Measurements from ENCODE around the gene SIK3. TPM values are rescaled to one million over a fixed set of nuclear protein-coding genes. Genes with fewer than 3 reads are reported as not detected.

SIK3 gene
- total RNA-seq, 1 experiment from 2014 or later, result 31.4 TPM

GRCh38 chr11:117100556-117100955, 2.3 kb upstream of the SIK3 start:
- H3K9me3 ChIP-seq (ENCODE audit: control insufficient read depth, low read depth, low read length), result no peaks in the 10 kb centered on the region
- no peak overlapping the region for H3K9ac ChIP-seq (ENCODE audit: extremely low read depth, insufficient read length, low read length)
- H3K27me3 ChIP-seq (ENCODE audit: insufficient read depth, low read length), result no peaks in the 10 kb centered on the region
- Mint-ChIP-seq H3K27ac (no peak overlapping the region), H3K4me3 (no peak overlapping the region), H3K27me3 (ENCODE audit: low read depth) (peaks cover 1% of the 10 kb centered on the region; the same call in 1 of the 2 replicates), H3K36me3 (ENCODE audit: insufficient read depth in 1 of 3, low read depth in 3 of 3) (no peaks in the 10 kb centered on the region), H3K4me1 (peaks cover 23 to 27% of the 10 kb centered on the region in 2 experiments), H3K9me3 (0 out of 5 replicates have a peak, but pooled peaks cover 0 to 2% of the 10 kb centered on the region in 2 experiments)
- no peak overlapping the region for H2AK5ac ChIP-seq (ENCODE audit: insufficient read length, low read length)
- H3K18ac ChIP-seq (ENCODE audit: insufficient read length, low read depth, low read length), result no peak overlapping the region
- H2AFZ ChIP-seq (ENCODE audit: low read length), result no peak overlapping the region
- no peak overlapping the region for H3K23ac ChIP-seq (ENCODE audit: insufficient read length, low read depth, low read length)
- H4K5ac ChIP-seq (ENCODE audit: insufficient read length, low read depth, low read length), result no peak overlapping the region
- H3K4ac ChIP-seq (ENCODE audit: low read depth, low read length), result no peak overlapping the region
- peaks cover 6% of the 10 kb centered on the region; the same call in 1 of the 2 replicates for H3K4me1 ChIP-seq (ENCODE audit: insufficient read depth, low read length)
- no peak overlapping the region for H2BK20ac ChIP-seq (ENCODE audit: low read depth, low read length, poor library complexity, severe bottlenecking)
- peaks cover 17% of the 10 kb centered on the region for H3K23me2 ChIP-seq (ENCODE audit: insufficient read length, low read depth, low read length, poor library complexity, severe bottlenecking)
- H2BK12ac ChIP-seq (ENCODE audit: insufficient read length, low read depth, low read length), result no peak overlapping the region
- no CpG with 5 or more reads among the region's 3 CpGs for WGBS (ENCODE audit: extremely low coverage, insufficient read length, low lambda C conversion rate)
- H4K91ac ChIP-seq (ENCODE audit: insufficient read length, low read depth, low read length), result no peak overlapping the region
- H3K56ac ChIP-seq (ENCODE audit: insufficient read length, low read depth, low read length), result no peak overlapping the region
- H3K4me2 ChIP-seq (ENCODE audit: insufficient read depth, insufficient read length, low read length), result no peak overlapping the region
- H2BK15ac ChIP-seq (ENCODE audit: low read depth, low read length), result no peak overlapping the region
- no peak overlapping the region for H2BK5ac ChIP-seq (ENCODE audit: insufficient read length, low read length)
- H4K20me1 ChIP-seq (ENCODE audit: control insufficient read depth, insufficient read depth, insufficient read length), result no peaks in the 10 kb centered on the region
- H3K27ac ChIP-seq (ENCODE audit: insufficient read length, low read depth, low read length), result no peak overlapping the region
- H4K8ac ChIP-seq (replicated peaks; ENCODE audit: insufficient read length, low read depth, low read length), result no peak overlapping the region
- no peaks in the 10 kb centered on the region for H3K79me1 ChIP-seq (ENCODE audit: insufficient read depth, low read depth, low read length, poor library complexity, severe bottlenecking)
- H3T11ph ChIP-seq (ENCODE audit: low read length), result no peak overlapping the region
- DNase-seq, result no peak
- TF ChIP-seq CTCF (conservative IDR thresholded peaks at IDR 0.05), result no peak
- H2BK120ac ChIP-seq (ENCODE audit: low read depth, low read length, poor library complexity, severe bottlenecking), result no peak overlapping the region
- H3K79me2 ChIP-seq (ENCODE audit: insufficient read depth, low read length), result peaks cover 9% of the 10 kb centered on the region; the same call in 1 of the 2 replicates
- H3K14ac ChIP-seq (ENCODE audit: insufficient read depth, low read length), result no peak overlapping the region
